H9 (cell line): ENCODE results near the gene CAPNS1. TPM values are rescaled to one million over a fixed set of nuclear protein-coding genes. Genes with fewer than 3 reads are reported as not detected.

ENCODE experiments used
- DNase-seq: peaks from one replicate; pipeline ENCODE4 v3.0.0-alpha.2; 2017
- H2AFZ ChIP-seq: one replicate; pipeline ENCODE4 v1.6.1; 2013; ENCODE audit warnings: mild to moderate bottlenecking, low read length, control low read depth, moderate library complexity
- H2AK5ac ChIP-seq: 2 replicates; pipeline ENCODE4 v1.6.1; 2013; ENCODE audit warnings: low read length, control low read depth, mixed read lengths; ENCODE audit not compliant: insufficient read length
- H2BK120ac ChIP-seq: one replicate; pipeline ENCODE4 v1.6.1; 2013; ENCODE audit warnings: low read depth, mild to moderate bottlenecking, low read length, control low read depth, inconsistent platforms; ENCODE audit not compliant: poor library complexity, severe bottlenecking
- H2BK12ac ChIP-seq: 2 replicates; pipeline ENCODE4 v1.6.1; 2013; ENCODE audit warnings: low read length, control low read depth, mixed read lengths, low read depth; ENCODE audit not compliant: insufficient read length
- H2BK15ac ChIP-seq: 2 replicates; pipeline ENCODE4 v1.6.1; 2013; ENCODE audit warnings: low read depth, low read length, control low read depth
- H2BK20ac ChIP-seq: one replicate; pipeline ENCODE4 v1.6.1; 2013; ENCODE audit warnings: low read depth, mild to moderate bottlenecking, low read length, control low read depth, inconsistent platforms; ENCODE audit not compliant: poor library complexity, severe bottlenecking
- H2BK5ac ChIP-seq: 2 replicates; pipeline ENCODE4 v1.6.1; 2013; ENCODE audit warnings: low read length, control low read depth, mixed read lengths; ENCODE audit not compliant: insufficient read length
- H3K14ac ChIP-seq: 2 replicates; pipeline ENCODE4 v1.6.1; 2013; ENCODE audit warnings: low read length, control low read depth; ENCODE audit not compliant: insufficient read depth
- H3K18ac ChIP-seq: 2 replicates; pipeline ENCODE4 v1.6.1; 2013; ENCODE audit warnings: low read depth, mild to moderate bottlenecking, mixed read lengths, low read length, control low read depth; ENCODE audit not compliant: insufficient read length
- H3K23ac ChIP-seq: 2 replicates; pipeline ENCODE4 v1.6.1; 2013; ENCODE audit warnings: low read length, control low read depth, mixed read lengths, low read depth; ENCODE audit not compliant: insufficient read length
- H3K23me2 ChIP-seq: 2 replicates; pipeline ENCODE4 v1.6.1; 2013; ENCODE audit warnings: low read depth, mild to moderate bottlenecking, mixed read lengths, low read length, control low read depth; ENCODE audit not compliant: insufficient read length, poor library complexity, severe bottlenecking
- H3K27ac ChIP-seq: 2 replicates; pipeline ENCODE4 v1.5.1; 2013; ENCODE audit warnings: low read length, control low read depth, mixed read lengths, low read depth; ENCODE audit not compliant: insufficient read length
- H3K27me3 ChIP-seq: 2 replicates; pipeline ENCODE4 v1.6.1; 2013; ENCODE audit warnings: low read length, control low read depth, inconsistent platforms; ENCODE audit not compliant: insufficient read depth
- H3K4ac ChIP-seq: 2 replicates; pipeline ENCODE4 v1.6.1; 2013; ENCODE audit warnings: low read depth, mild to moderate bottlenecking, control low read depth, inconsistent platforms, low read length, moderate library complexity
- H3K4me1 ChIP-seq: 2 replicates; pipeline ENCODE4 v1.6.1; 2013; ENCODE audit warnings: low read length, control low read depth, inconsistent platforms; ENCODE audit not compliant: insufficient read depth
- H3K4me2 ChIP-seq: 2 replicates; pipeline ENCODE4 v1.6.1; 2013; ENCODE audit warnings: low read length, control low read depth, mixed read lengths; ENCODE audit not compliant: insufficient read length, insufficient read depth
- H3K56ac ChIP-seq: 2 replicates; pipeline ENCODE4 v1.6.1; 2013; ENCODE audit warnings: low read depth, mild to moderate bottlenecking, mixed read lengths, low read length, control low read depth; ENCODE audit not compliant: insufficient read length
- H3K79me1 ChIP-seq: 2 replicates; pipeline ENCODE4 v1.6.1; 2013; ENCODE audit warnings: low read depth, mild to moderate bottlenecking, moderate library complexity, low read length, control low read depth, inconsistent platforms; ENCODE audit not compliant: insufficient read depth, poor library complexity, severe bottlenecking
- H3K79me2 ChIP-seq: 2 replicates; pipeline ENCODE4 v1.6.1; 2013; ENCODE audit warnings: low read length, control low read depth, inconsistent platforms; ENCODE audit not compliant: insufficient read depth
- H3K9ac ChIP-seq: 2 replicates; pipeline ENCODE4 v1.6.1; 2013; ENCODE audit warnings: low read length, control low read depth, mixed read lengths; ENCODE audit not compliant: insufficient read length; ENCODE audit errors: extremely low read depth
- H3K9me3 ChIP-seq: one replicate; pipeline ENCODE4 v1.6.1; 2013; ENCODE audit warnings: low read depth, low read length, inconsistent platforms; ENCODE audit not compliant: control insufficient read depth
- H3T11ph ChIP-seq: one replicate; pipeline ENCODE4 v1.6.1; 2013; ENCODE audit warnings: mild to moderate bottlenecking, low read length, control low read depth, inconsistent platforms
- H4K20me1 ChIP-seq: one replicate; pipeline ENCODE4 v1.6.1; 2013; ENCODE audit not compliant: control insufficient read depth, insufficient read length, insufficient read depth
- H4K5ac ChIP-seq: 2 replicates; pipeline ENCODE4 v1.6.1; 2013; ENCODE audit warnings: low read depth, mild to moderate bottlenecking, mixed read lengths, low read length, control low read depth; ENCODE audit not compliant: insufficient read length
- H4K8ac ChIP-seq: replicated peaks from 2 replicates; pipeline ENCODE4 v1.6.1; 2013; ENCODE audit warnings: low read length, control low read depth, mixed read lengths, low read depth; ENCODE audit not compliant: insufficient read length
- H4K91ac ChIP-seq: 2 replicates; pipeline ENCODE4 v1.6.1; 2013; ENCODE audit warnings: low read depth, mild to moderate bottlenecking, moderate library complexity, mixed read lengths, low read length, control low read depth; ENCODE audit not compliant: insufficient read length
- H3K27ac Mint-ChIP-seq, 3 experiments: 2 replicates in 2 of 3; 3 replicates in 1 of 3; pipeline ENCODE4 v1.8.0; 2020 to 2021; ENCODE audit warnings: mixed read lengths in 3 of 3, mild to moderate bottlenecking in 1 of 3, moderate library complexity in 1 of 3
- H3K27me3 Mint-ChIP-seq: 2 replicates; pipeline ENCODE4 v1.8.0; 2021; ENCODE audit warnings: low read depth, mild to moderate bottlenecking, moderate library complexity, mixed read lengths
- H3K36me3 Mint-ChIP-seq, 3 experiments: 2 replicates in 2 of 3; 3 replicates in 1 of 3; pipeline ENCODE4 v1.8.0; 2020 to 2021; ENCODE audit warnings: low read depth in 3 of 3, mixed read lengths in 3 of 3; ENCODE audit not compliant: insufficient read depth in 1 of 3
- H3K4me1 Mint-ChIP-seq, 2 experiments: 2 replicates each; pipeline ENCODE4 v1.8.0; 2020; ENCODE audit warnings: mixed read lengths in 2 of 2
- H3K4me3 Mint-ChIP-seq, 2 experiments: 2 replicates in 1 of 2; 3 replicates in 1 of 2; pipeline ENCODE4 v1.8.0; 2020 to 2021; ENCODE audit warnings: mild to moderate bottlenecking in 2 of 2, mixed read lengths in 2 of 2, moderate library complexity in 1 of 2
- H3K9me3 Mint-ChIP-seq, 2 experiments: 2 replicates in 1 of 2; 3 replicates in 1 of 2; pipeline ENCODE4 v1.8.0; 2020; ENCODE audit warnings: mild to moderate bottlenecking in 2 of 2, mixed read lengths in 2 of 2, moderate library complexity in 1 of 2
- WGBS: extraction: QIAGEN DNeasy Blood & Tissue Kit; methylation state at CpG from one replicate; pipeline ENCODE4 v1.1.7; 2013; ENCODE audit warnings: missing lambda C conversion rate, low lambda C conversion rate, mixed read lengths; ENCODE audit not compliant: insufficient read length; ENCODE audit errors: extremely low coverage; 5-methylcytosine and 5-hydroxymethylcytosine counted together
- total RNA-seq: library from RNA; stranded (reverse); gene quantifications from 2 replicates; pipeline ENCODE4 v1.2.1, GENCODE V29; 2021
- TF ChIP-seq, protein P1 (sequence below): fragments of 200-600 bp; sonication (generic); conservative IDR thresholded peaks from 3 replicates; pipeline ENCODE4 v1.8.0; 2021; ENCODE audit warnings: antibody characterized with exemption, mild to moderate bottlenecking

CAPNS1 gene
- total RNA-seq, 1 experiment from 2014 or later: 399 TPM

DNA sequence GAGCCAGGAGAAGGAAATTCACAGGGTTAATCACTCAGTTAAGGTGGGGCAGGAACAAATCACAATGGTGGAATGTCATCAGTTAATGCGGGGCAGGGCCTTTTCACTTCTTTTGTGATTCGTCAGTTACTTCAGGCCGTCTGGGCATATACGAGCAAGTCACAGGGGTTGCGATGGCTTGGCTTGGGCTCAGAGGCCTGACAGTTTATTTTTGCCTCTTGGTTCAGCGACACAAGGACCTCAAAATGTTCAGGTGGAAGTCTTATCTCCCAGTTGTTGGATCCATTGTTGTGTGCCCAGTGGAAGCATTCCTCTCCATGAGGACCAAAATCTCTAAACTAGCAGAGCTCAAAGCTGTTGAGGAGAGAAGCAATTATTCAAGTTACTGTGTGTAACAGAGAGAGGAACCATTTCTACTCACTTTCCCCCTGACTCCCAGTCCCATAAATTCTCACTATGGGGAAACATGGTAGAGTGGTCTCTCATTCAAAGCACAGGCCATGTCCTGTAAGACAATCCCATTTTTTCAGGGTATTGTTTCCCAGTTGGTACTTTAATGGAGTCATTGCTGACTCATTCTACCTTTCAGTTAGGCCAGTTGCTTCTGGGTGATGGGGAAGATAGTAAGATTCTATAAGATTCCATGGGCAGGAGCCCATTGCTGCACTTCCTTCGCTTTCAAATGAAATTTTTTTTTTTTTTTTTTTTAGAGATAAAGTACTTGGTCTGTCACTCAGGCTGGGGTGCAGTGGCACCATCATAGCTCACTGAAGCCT is 21.1 kb downstream of the CAPNS1 start:
- H3K27ac Mint-ChIP-seq: peak overlapping the region; percentile 90 to 97 (median 95)
- H3K23me2 ChIP-seq: no peaks in the 10 kb centered on the region
- H4K20me1 ChIP-seq: no peaks in the 10 kb centered on the region
- TF ChIP-seq, protein P1, sequence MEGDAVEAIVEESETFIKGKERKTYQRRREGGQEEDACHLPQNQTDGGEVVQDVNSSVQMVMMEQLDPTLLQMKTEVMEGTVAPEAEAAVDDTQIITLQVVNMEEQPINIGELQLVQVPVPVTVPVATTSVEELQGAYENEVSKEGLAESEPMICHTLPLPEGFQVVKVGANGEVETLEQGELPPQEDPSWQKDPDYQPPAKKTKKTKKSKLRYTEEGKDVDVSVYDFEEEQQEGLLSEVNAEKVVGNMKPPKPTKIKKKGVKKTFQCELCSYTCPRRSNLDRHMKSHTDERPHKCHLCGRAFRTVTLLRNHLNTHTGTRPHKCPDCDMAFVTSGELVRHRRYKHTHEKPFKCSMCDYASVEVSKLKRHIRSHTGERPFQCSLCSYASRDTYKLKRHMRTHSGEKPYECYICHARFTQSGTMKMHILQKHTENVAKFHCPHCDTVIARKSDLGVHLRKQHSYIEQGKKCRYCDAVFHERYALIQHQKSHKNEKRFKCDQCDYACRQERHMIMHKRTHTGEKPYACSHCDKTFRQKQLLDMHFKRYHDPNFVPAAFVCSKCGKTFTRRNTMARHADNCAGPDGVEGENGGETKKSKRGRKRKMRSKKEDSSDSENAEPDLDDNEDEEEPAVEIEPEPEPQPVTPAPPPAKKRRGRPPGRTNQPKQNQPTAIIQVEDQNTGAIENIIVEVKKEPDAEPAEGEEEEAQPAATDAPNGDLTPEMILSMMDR: no peak
- H2BK5ac ChIP-seq: no peak overlapping the region
- H3K4ac ChIP-seq: no peak overlapping the region
- H3K9me3 Mint-ChIP-seq: no peaks in the 10 kb centered on the region; a peak in 2 of 5 replicates
- WGBS: no CpG with 5 or more reads among the region's 7 CpGs
- no peak overlapping the region for H2AFZ ChIP-seq
- peak overlapping the region; percentile 12 for H3K27ac ChIP-seq
- H3K4me2 ChIP-seq: no peak overlapping the region
- no peaks in the 10 kb centered on the region for H3K27me3 Mint-ChIP-seq
- peaks cover 51 to 52% of the 10 kb centered on the region in 2 experiments for H3K4me1 Mint-ChIP-seq
- no peak overlapping the region for H4K91ac ChIP-seq
- no peak overlapping the region for H3K23ac ChIP-seq
- H3K56ac ChIP-seq: no peak overlapping the region
- no peak overlapping the region for H4K8ac ChIP-seq
- H3K4me3 Mint-ChIP-seq: peak overlapping the region; percentile 45 to 71
- H3K9me3 ChIP-seq: no peaks in the 10 kb centered on the region
- H2AK5ac ChIP-seq: no peak overlapping the region
- H3K79me1 ChIP-seq: no peaks in the 10 kb centered on the region
- H3K14ac ChIP-seq: peak overlapping the region; percentile 72; the same call in 1 of the 2 replicates
- no peaks in the 10 kb centered on the region for H3K79me2 ChIP-seq
- no peak overlapping the region for H4K5ac ChIP-seq
- no peak overlapping the region for H3K9ac ChIP-seq
- no peak overlapping the region for H2BK20ac ChIP-seq
- peaks cover 5% of the 10 kb centered on the region; the same call in 1 of the 2 replicates for H3K4me1 ChIP-seq
- H3K18ac ChIP-seq: peak overlapping the region; percentile 53
- no peak overlapping the region for H3T11ph ChIP-seq
- peaks cover 16 to 28% (median 20%) of the 10 kb centered on the region in 3 experiments; a peak in 6 of 7 replicates for H3K36me3 Mint-ChIP-seq
- no peak overlapping the region for H2BK120ac ChIP-seq
- no peak overlapping the region for H2BK15ac ChIP-seq
- H2BK12ac ChIP-seq: no peak overlapping the region
- DNase-seq: peak; percentile 56
- H3K27me3 ChIP-seq: no peaks in the 10 kb centered on the region
